ENCODE measurements around the gene FMOD. TPM values are rescaled to one million over a fixed set of nuclear protein-coding genes. Genes with fewer than 3 reads are reported as not detected.

Gene FMOD
- polyA plus RNA-seq, 1 donor from 2014 or later = not detected

- H3K27ac ChIP-seq (ENCODE audit: low read length) = no peak overlapping the region
- no peak for TF ChIP-seq POLR2AphosphoS5 (IDR thresholded peaks at IDR 0.05)
- TF ChIP-seq RAD21 (conservative IDR thresholded peaks at IDR 0.05) = no peak
- no peak for TF ChIP-seq SMC3 (conservative IDR thresholded peaks at IDR 0.05; ENCODE audit: poor library complexity)
- TF ChIP-seq EP300 (conservative IDR thresholded peaks at IDR 0.05; ENCODE audit: poor library complexity, severe bottlenecking) = no peak
- TF ChIP-seq MXI1 (conservative IDR thresholded peaks at IDR 0.05; ENCODE audit: poor library complexity, severe bottlenecking) = no peak
- TF ChIP-seq TAF1 (IDR thresholded peaks at IDR 0.05; ENCODE audit: low read depth) = no peak
- no peak for TF ChIP-seq CTCF (IDR thresholded peaks at IDR 0.05; ENCODE audit: poor library complexity, severe bottlenecking)
- no peak for TF ChIP-seq REST (IDR thresholded peaks at IDR 0.05; ENCODE audit: borderline replicate concordance)
- TF ChIP-seq EZH2 (IDR thresholded peaks at IDR 0.05; ENCODE audit: borderline replicate concordance, insufficient read depth, low read length, poor library complexity, severe bottlenecking) = no peak
- H2AFZ ChIP-seq (ENCODE audit: low read depth, low read length) = no peak overlapping the region
These were observed 27.3 kb downstream of the FMOD start for GRCh38 chr1:203323587-203323986.

GRCh38 chr1:203322500-203323179 lies 28.3 kb downstream of the FMOD start:
- TF ChIP-seq EP300 (conservative IDR thresholded peaks at IDR 0.05; ENCODE audit: poor library complexity, severe bottlenecking) (no peak), CTCF (IDR thresholded peaks at IDR 0.05; ENCODE audit: poor library complexity, severe bottlenecking) (no peak), SMC3 (conservative IDR thresholded peaks at IDR 0.05; ENCODE audit: poor library complexity) (no peak), REST (IDR thresholded peaks at IDR 0.05; ENCODE audit: borderline replicate concordance) (no peak), TAF1 (IDR thresholded peaks at IDR 0.05; ENCODE audit: low read depth) (no peak), POLR2AphosphoS5 (IDR thresholded peaks at IDR 0.05) (no peak), EZH2 (IDR thresholded peaks at IDR 0.05; ENCODE audit: borderline replicate concordance, insufficient read depth, low read length, poor library complexity, severe bottlenecking) (no peak), RAD21 (conservative IDR thresholded peaks at IDR 0.05) (no peak), MXI1 (conservative IDR thresholded peaks at IDR 0.05; ENCODE audit: poor library complexity, severe bottlenecking) (no peak)
- no peaks in the 10 kb centered on the region for H4K20me1 ChIP-seq (ENCODE audit: insufficient read depth)
- H3K9me2 ChIP-seq (ENCODE audit: insufficient read depth, low read length) = no peaks in the 10 kb centered on the region
- no peaks in the 10 kb centered on the region for H3K27me3 ChIP-seq (ENCODE audit: insufficient read depth, low read depth, low read length)
- H3K4me3 ChIP-seq (ENCODE audit: low read length) = no peak overlapping the region
- H3K4me2 ChIP-seq (ENCODE audit: low read length) = no peak overlapping the region
- no peaks in the 10 kb centered on the region for H3K79me2 ChIP-seq (replicated peaks; ENCODE audit: insufficient read depth, low read length)
- H2AFZ ChIP-seq (ENCODE audit: low read depth, low read length) = no peak overlapping the region
- no peak overlapping the region for H3K27ac ChIP-seq (ENCODE audit: low read length)
- no peaks in the 10 kb centered on the region for H3K36me3 ChIP-seq (ENCODE audit: insufficient read depth, low read length)
- H3K9me3 ChIP-seq (ENCODE audit: low read length) = no peaks in the 10 kb centered on the region
- H3K9ac ChIP-seq (ENCODE audit: low read length) = no peak overlapping the region
- no peaks in the 10 kb centered on the region for H3F3A ChIP-seq (ENCODE audit: insufficient read depth, low read length, poor library complexity, severe bottlenecking)

More at GRCh38 chr1:203323587-203323986, 27.3 kb downstream of the FMOD start:
- H3K4me2 ChIP-seq (ENCODE audit: low read length) = no peak overlapping the region
- no peak overlapping the region for H3K9ac ChIP-seq (ENCODE audit: low read length)
- no peaks in the 10 kb centered on the region for H3K79me2 ChIP-seq (replicated peaks; ENCODE audit: insufficient read depth, low read length)
- H3K9me2 ChIP-seq (ENCODE audit: insufficient read depth, low read length) = no peaks in the 10 kb centered on the region
- no peaks in the 10 kb centered on the region for H4K20me1 ChIP-seq (ENCODE audit: insufficient read depth)
- no peak overlapping the region for H3K4me3 ChIP-seq (ENCODE audit: low read length)
- no peaks in the 10 kb centered on the region for H3K9me3 ChIP-seq (ENCODE audit: low read length)
- H3K27me3 ChIP-seq (ENCODE audit: insufficient read depth, low read depth, low read length) = no peaks in the 10 kb centered on the region
- H3F3A ChIP-seq (ENCODE audit: insufficient read depth, low read length, poor library complexity, severe bottlenecking) = peaks cover 4% of the 10 kb centered on the region
- H3K36me3 ChIP-seq (ENCODE audit: insufficient read depth, low read length) = no peaks in the 10 kb centered on the region
